ENCODE results near the gene SMIM38.
"Not testable (repeated sequence)": the region's sequence is repeated elsewhere in the genome, so short reads cannot be mapped to it uniquely, and the experiment has no call there.

The SMIM38 gene

GRCh38 chr11:69127081-69127850 lies 28.5 kb upstream of the SMIM38 start:
- Mint-ChIP-seq H3K4me1 (ENCODE audit: low read depth in 2 of 2) (peaks cover 2 to 4% of the 10 kb centered on the region in 2 donors), H3K9me3 (peaks cover 0 to 4% of the 10 kb centered on the region in 2 donors), H3K4me3 (no peak overlapping the region), H3K36me3 (ENCODE audit: insufficient read depth) (peaks cover 2% of the 10 kb centered on the region), H3K27me3 (peaks cover 0 to 8% of the 10 kb centered on the region in 2 donors), H3K27ac (no peak overlapping the region)
- no peak for ATAC-seq (replicated peaks)
- no peak for DNase-seq

GRCh38 chr11:69127884-69128283 lies 27.9 kb upstream of the SMIM38 start:
- Mint-ChIP-seq H3K36me3 (ENCODE audit: insufficient read depth) (peaks cover 2% of the 10 kb centered on the region), H3K27ac (no peak overlapping the region), H3K9me3 (peaks cover 0 to 4% of the 10 kb centered on the region in 2 donors), H3K27me3 (peaks cover 0 to 3% of the 10 kb centered on the region in 2 donors), H3K4me1 (ENCODE audit: low read depth in 2 of 2) (peaks cover 0 to 2% of the 10 kb centered on the region in 2 donors), H3K4me3 (no peak overlapping the region)
- ATAC-seq (replicated peaks): no peak
- no peak for DNase-seq

- no peaks in the 10 kb centered on the region for H3K4me1 Mint-ChIP-seq (ENCODE audit: low read depth in 2 of 2)
These were observed 26.7 kb upstream of the SMIM38 start for GRCh38 chr11:69129053-69129452.

GRCh38 chr11:69129647-69130046 lies 26.1 kb upstream of the SMIM38 start:
- H3K4me3 Mint-ChIP-seq: no peak overlapping the region
- H3K4me1 Mint-ChIP-seq (ENCODE audit: low read depth in 2 of 2): no peaks in the 10 kb centered on the region
- no peak overlapping the region for H3K27ac Mint-ChIP-seq
- peaks cover 5% of the 10 kb centered on the region for H3K36me3 Mint-ChIP-seq (ENCODE audit: insufficient read depth)
- no peaks in the 10 kb centered on the region for H3K27me3 Mint-ChIP-seq
- no peak for ATAC-seq (replicated peaks)
- peaks cover 0 to 4% of the 10 kb centered on the region in 2 donors for H3K9me3 Mint-ChIP-seq
- DNase-seq: no peak

More at GRCh38 chr11:69129053-69129452, 26.7 kb upstream of the SMIM38 start:
- DNase-seq: no peak
- no peak overlapping the region for H3K4me3 Mint-ChIP-seq
- ATAC-seq (replicated peaks): no peak
- no peak overlapping the region for H3K27ac Mint-ChIP-seq
- H3K36me3 Mint-ChIP-seq (ENCODE audit: insufficient read depth): peaks cover 2% of the 10 kb centered on the region
- no peaks in the 10 kb centered on the region for H3K27me3 Mint-ChIP-seq
- peaks cover 0 to 4% of the 10 kb centered on the region in 2 donors for H3K9me3 Mint-ChIP-seq

- H3K27me3 Mint-ChIP-seq: no peaks in the 10 kb centered on the region
- H3K36me3 Mint-ChIP-seq (ENCODE audit: insufficient read depth): peaks cover 5% of the 10 kb centered on the region
- ATAC-seq (replicated peaks) (no peak), DNase-seq (no peak)
- no peaks in the 10 kb centered on the region for H3K4me1 Mint-ChIP-seq (ENCODE audit: low read depth in 2 of 2)
- H3K4me3 Mint-ChIP-seq: no peak overlapping the region
- H3K27ac Mint-ChIP-seq: no peak overlapping the region
- H3K9me3 Mint-ChIP-seq: peaks cover 0 to 4% of the 10 kb centered on the region in 2 donors
These were observed 25.1 kb upstream of the SMIM38 start for GRCh38 chr11:69130654-69131053.

GRCh38 chr11:69131121-69131566 lies 24.6 kb upstream of the SMIM38 start:
- Mint-ChIP-seq H3K36me3 (ENCODE audit: insufficient read depth) (peaks cover 5% of the 10 kb centered on the region), H3K4me1 (ENCODE audit: low read depth in 2 of 2) (no peaks in the 10 kb centered on the region), H3K4me3 (no peak overlapping the region), H3K9me3 (peaks cover 0 to 4% of the 10 kb centered on the region in 2 donors), H3K27me3 (peaks cover 3 to 4% of the 10 kb centered on the region in 2 donors), H3K27ac (no peak overlapping the region)
- ATAC-seq (replicated peaks): no peak
- DNase-seq: no peak

GRCh38 chr11:69131644-69132300 lies 24.0 kb upstream of the SMIM38 start:
- DNase-seq: no peak

GRCh38 chr11:69132301-69132670 lies 23.4 kb upstream of the SMIM38 start:
- Mint-ChIP-seq H3K27me3 (peaks cover 6 to 8% of the 10 kb centered on the region in 2 donors), H3K36me3 (ENCODE audit: insufficient read depth) (peaks cover 5% of the 10 kb centered on the region), H3K27ac (no peak overlapping the region), H3K9me3 (peaks cover 0 to 4% of the 10 kb centered on the region in 2 donors), H3K4me3 (no peak overlapping the region), H3K4me1 (ENCODE audit: low read depth in 2 of 2) (no peaks in the 10 kb centered on the region)
- ATAC-seq (replicated peaks) (no peak), DNase-seq (no peak)

More at GRCh38 chr11:69131644-69132300, 24.0 kb upstream of the SMIM38 start:
- Mint-ChIP-seq H3K9me3 (peaks cover 0 to 4% of the 10 kb centered on the region in 2 donors), H3K4me3 (no peak overlapping the region), H3K4me1 (ENCODE audit: low read depth in 2 of 2) (no peaks in the 10 kb centered on the region), H3K27ac (no peak overlapping the region), H3K27me3 (peaks cover 6 to 8% of the 10 kb centered on the region in 2 donors), H3K36me3 (ENCODE audit: insufficient read depth) (peaks cover 5% of the 10 kb centered on the region)
- no peak for ATAC-seq (replicated peaks)

- no peak overlapping the region for H3K4me3 Mint-ChIP-seq
- H3K9me3 Mint-ChIP-seq: peaks cover 0 to 4% of the 10 kb centered on the region in 2 donors
- no peaks in the 10 kb centered on the region for H3K4me1 Mint-ChIP-seq (ENCODE audit: low read depth in 2 of 2)
- DNase-seq: no peak
- H3K27ac Mint-ChIP-seq: no peak overlapping the region
- peaks cover 6 to 8% of the 10 kb centered on the region in 2 donors for H3K27me3 Mint-ChIP-seq
- ATAC-seq (replicated peaks): no peak
- peaks cover 3% of the 10 kb centered on the region for H3K36me3 Mint-ChIP-seq (ENCODE audit: insufficient read depth)
These were observed 22.5 kb upstream of the SMIM38 start for GRCh38 chr11:69133251-69133650.

- H3K27me3 Mint-ChIP-seq; ATAC-seq (replicated peaks); H3K9me3 Mint-ChIP-seq; H3K4me1 Mint-ChIP-seq (ENCODE audit: low read depth in 2 of 2); DNase-seq; H3K4me3 Mint-ChIP-seq; H3K27ac Mint-ChIP-seq; H3K36me3 Mint-ChIP-seq (ENCODE audit: insufficient read depth): not testable (repeated sequence)
These were observed 21.6 kb upstream of the SMIM38 start for GRCh38 chr11:69134182-69134581.

GRCh38 chr11:69134957-69135356 lies 20.8 kb upstream of the SMIM38 start:
- no peaks in the 10 kb centered on the region for H3K9me3 Mint-ChIP-seq
- H3K4me1 Mint-ChIP-seq (ENCODE audit: low read depth in 2 of 2): no peaks in the 10 kb centered on the region
- no peak overlapping the region for H3K27ac Mint-ChIP-seq
- H3K27me3 Mint-ChIP-seq: peaks cover 6 to 8% of the 10 kb centered on the region in 2 donors
- H3K36me3 Mint-ChIP-seq (ENCODE audit: insufficient read depth): peaks cover 3% of the 10 kb centered on the region
- no peak for DNase-seq
- no peak for ATAC-seq (replicated peaks)
- no peak overlapping the region for H3K4me3 Mint-ChIP-seq

- no peaks in the 10 kb centered on the region for H3K4me1 Mint-ChIP-seq (ENCODE audit: low read depth in 2 of 2)
- H3K27me3 Mint-ChIP-seq: peaks cover 6 to 8% of the 10 kb centered on the region in 2 donors
- H3K36me3 Mint-ChIP-seq (ENCODE audit: insufficient read depth): peaks cover 3% of the 10 kb centered on the region
- no peak for ATAC-seq (replicated peaks)
- H3K27ac Mint-ChIP-seq: no peak overlapping the region
- H3K4me3 Mint-ChIP-seq: no peak overlapping the region
- DNase-seq: no peak
- no peaks in the 10 kb centered on the region for H3K9me3 Mint-ChIP-seq
These were observed 20.0 kb upstream of the SMIM38 start for GRCh38 chr11:69135420-69136363.

GRCh38 chr11:69136471-69136870 lies 19.3 kb upstream of the SMIM38 start:
- DNase-seq: no peak
- no peak overlapping the region for H3K27ac Mint-ChIP-seq

More at GRCh38 chr11:69136471-69136870, 19.3 kb upstream of the SMIM38 start:
- no peaks in the 10 kb centered on the region for H3K4me1 Mint-ChIP-seq (ENCODE audit: low read depth in 2 of 2)
- no peak for ATAC-seq (replicated peaks)
- H3K4me3 Mint-ChIP-seq: no peak overlapping the region
- H3K27me3 Mint-ChIP-seq: peaks cover 6 to 8% of the 10 kb centered on the region in 2 donors
- peaks cover 3% of the 10 kb centered on the region for H3K36me3 Mint-ChIP-seq (ENCODE audit: insufficient read depth)
- H3K9me3 Mint-ChIP-seq: no peaks in the 10 kb centered on the region

All from effector memory CD8-positive, alpha-beta T cell (primary cell).